Fibroblast of pulmonary artery (primary cell): Measurements from ENCODE around the gene SAAL1.

Source experiments
- DNase-seq: peaks from one replicate; pipeline ENCODE4 v3.0.0-alpha.2; 2010; ENCODE audit warnings: low read depth
- H3K4me3 ChIP-seq: replicated peaks from 2 replicates; pipeline ENCODE4 v1.5.1; 2011; ENCODE audit warnings: low read depth, mild to moderate bottlenecking, control low read depth, low read length, moderate library complexity
- TF ChIP-seq, protein P1 (sequence below): IDR thresholded peaks from 2 replicates; pipeline ENCODE4 v1.5.1; 2011; ENCODE audit warnings: mild to moderate bottlenecking, control low read depth, low read length, inconsistent platforms; ENCODE audit errors: missing control alignments

The SAAL1 gene

DNA sequence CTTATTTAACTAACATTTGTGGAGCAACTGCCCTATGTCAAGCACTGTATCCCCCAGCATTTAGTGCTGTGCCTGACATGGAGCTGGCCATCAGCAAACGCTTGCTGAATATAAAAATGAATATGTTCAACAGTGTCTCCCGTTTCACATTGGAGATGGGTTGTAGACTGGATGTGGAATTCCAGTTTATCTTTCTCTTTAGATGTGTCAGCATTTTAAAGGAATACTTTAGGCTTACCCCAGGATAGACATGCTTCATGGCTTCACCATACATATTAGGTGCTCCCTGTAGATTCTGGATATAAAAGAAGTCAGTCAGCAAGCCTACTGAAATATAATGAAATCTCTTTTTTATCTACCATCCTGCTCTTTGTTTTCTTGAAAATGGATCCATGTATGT, 38.5 kb downstream of the SAAL1 start:
- TF ChIP-seq, protein P1, sequence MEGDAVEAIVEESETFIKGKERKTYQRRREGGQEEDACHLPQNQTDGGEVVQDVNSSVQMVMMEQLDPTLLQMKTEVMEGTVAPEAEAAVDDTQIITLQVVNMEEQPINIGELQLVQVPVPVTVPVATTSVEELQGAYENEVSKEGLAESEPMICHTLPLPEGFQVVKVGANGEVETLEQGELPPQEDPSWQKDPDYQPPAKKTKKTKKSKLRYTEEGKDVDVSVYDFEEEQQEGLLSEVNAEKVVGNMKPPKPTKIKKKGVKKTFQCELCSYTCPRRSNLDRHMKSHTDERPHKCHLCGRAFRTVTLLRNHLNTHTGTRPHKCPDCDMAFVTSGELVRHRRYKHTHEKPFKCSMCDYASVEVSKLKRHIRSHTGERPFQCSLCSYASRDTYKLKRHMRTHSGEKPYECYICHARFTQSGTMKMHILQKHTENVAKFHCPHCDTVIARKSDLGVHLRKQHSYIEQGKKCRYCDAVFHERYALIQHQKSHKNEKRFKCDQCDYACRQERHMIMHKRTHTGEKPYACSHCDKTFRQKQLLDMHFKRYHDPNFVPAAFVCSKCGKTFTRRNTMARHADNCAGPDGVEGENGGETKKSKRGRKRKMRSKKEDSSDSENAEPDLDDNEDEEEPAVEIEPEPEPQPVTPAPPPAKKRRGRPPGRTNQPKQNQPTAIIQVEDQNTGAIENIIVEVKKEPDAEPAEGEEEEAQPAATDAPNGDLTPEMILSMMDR: no peak
- no peak overlapping the region for H3K4me3 ChIP-seq
- DNase-seq: no peak

DNA sequence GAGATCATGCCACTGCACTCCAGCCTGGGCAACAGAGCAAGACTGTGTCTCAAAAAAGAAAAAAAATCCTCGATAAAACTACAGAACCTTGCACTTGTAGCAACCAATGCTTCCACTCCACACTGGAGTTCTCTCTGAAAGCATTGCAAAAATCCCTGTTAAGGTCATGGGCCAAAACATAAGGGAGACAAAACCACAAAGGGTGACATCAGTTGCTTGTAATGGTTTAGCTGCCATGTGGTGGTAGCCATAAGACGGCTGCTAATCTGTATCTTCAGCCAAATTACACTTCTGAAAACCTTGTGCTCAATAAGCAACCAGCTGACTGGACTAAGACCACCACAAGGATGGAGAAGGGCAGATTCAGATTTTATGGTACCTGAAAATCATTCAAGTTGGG, 39.3 kb downstream of the SAAL1 start:
- no peak overlapping the region for H3K4me3 ChIP-seq
- TF ChIP-seq, protein P1: no peak
- DNase-seq: no peak

DNA sequence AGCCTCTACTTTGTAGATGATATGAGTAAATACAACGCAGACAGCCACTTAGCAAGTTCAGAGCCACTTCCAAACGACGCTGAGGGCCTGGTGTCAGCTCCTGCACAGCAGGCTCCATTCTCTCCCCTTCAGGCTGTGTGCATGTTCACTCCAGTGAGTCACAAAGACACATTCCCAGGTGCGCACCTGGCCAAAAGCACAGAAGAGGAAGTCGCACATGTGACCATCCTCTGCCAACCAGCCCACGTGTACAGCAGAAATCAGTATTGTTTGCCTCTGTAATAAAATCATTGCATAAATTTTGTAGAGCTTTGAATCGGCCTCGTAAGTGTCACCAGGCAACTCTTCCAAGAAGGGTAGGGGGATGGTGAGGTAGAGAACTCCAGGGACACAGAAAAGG, 40.3 kb downstream of the SAAL1 start:
- DNase-seq: no peak
- no peak overlapping the region for H3K4me3 ChIP-seq
- TF ChIP-seq, protein P1: no peak

DNA sequence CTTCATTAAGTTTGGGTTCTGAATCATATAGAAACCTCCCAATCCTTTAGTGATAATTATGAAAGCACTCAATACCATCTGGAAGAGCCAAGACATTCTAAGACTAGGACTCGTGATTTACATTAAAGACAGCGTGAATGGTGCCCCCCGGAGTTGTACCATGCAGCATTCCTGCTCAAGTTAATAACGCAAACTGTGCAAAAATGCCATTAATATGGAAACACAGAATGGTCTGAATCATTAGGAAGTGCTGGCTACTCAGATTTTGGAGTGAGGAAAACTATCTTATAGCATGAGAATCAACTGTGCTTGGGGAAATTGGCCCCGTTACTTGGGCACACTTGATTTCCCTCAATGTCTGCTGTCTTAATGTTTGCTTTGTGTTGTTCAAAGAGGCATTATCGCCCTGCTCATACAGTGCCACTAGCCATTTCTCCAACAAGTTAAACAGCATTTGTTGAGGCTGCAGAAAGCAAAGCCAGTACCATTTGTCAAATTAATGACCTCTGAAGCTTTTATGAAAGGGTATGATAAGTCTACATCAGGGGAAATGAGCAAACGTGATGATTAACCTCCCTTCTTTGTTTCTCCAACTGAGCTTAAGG, 41.3 kb downstream of the SAAL1 start:
- no peak for DNase-seq
- no peak overlapping the region for H3K4me3 ChIP-seq
- TF ChIP-seq, protein P1: no peak

DNA sequence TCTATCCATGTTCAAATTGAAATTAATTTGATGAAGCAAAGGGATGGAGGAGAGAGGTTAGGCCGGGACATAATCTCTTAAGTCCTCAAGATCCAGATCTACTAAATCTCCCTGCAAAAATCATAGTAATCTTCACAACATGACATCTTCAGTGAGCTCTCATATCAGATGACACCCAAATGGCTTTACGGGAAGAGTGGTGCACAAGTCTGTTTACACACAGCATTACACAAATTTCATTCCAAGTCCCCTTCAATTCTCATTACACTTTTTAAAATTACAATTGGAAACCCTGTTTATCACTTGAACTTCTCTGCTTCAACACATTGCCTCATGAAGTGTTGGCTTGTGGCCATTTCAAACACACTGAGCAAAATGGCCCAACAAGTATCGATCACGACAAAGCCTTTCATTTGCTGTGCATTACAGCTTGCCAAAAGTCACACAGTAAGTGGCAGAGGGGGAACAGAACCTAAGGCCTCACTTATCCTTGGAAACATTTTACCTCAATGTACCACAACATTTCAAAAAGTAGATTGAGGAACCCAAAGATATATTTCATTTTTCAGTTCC, 41.9 kb downstream of the SAAL1 start:
- DNase-seq: no peak
- H3K4me3 ChIP-seq: no peak overlapping the region
- TF ChIP-seq, protein P1: no peak

DNA sequence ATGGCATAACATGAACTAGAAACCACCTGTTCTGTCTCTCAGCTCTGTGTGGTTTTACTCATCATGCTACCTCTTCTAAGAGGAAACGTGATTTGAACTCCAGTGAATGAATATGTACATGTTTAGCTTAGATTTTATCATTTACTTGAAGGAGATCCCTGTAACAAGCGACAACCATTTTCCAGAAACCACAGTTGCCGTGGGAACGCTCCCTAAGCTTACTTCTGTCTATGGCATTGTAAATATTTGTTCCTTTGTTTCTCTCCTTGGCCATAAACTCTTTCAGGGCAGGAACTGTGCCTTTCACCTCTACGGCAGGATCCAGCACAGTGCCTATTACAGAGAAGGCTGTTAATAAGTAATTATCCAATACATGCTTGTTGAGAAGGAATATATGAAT, 42.8 kb downstream of the SAAL1 start:
- no peak overlapping the region for H3K4me3 ChIP-seq
- no peak for DNase-seq
- TF ChIP-seq, protein P1: no peak

DNA sequence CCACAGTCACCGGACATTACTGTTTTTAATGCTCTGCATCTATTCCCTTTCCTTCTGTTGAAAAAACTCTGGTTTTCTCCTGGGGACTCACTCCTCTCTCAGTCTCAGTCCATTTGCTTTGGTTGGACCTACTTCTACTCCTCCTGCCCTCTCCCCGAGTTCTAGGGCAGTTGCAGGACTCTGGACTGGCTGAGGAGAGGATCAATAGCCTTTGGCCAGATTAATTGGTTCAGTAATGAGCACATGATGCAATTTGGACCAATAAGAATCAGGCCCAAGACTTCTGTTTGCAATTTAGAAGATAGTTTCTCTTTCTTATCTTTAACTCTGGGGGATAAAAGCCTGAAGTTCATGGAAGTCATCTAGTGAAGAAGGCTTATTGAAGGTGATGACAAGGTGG, 44.5 kb downstream of the SAAL1 start:
- DNase-seq: no peak
- TF ChIP-seq, protein P1: no peak
- H3K4me3 ChIP-seq: no peak overlapping the region
